NB4 (cell line): Measurements from ENCODE around the gene GPRC6A.

Source experiments
- CTCF ChIP-seq: IDR thresholded peaks from one replicate; pipeline ENCODE4 v1.5.1; 2012; ENCODE audit warnings: low read depth, low read length
- MAX ChIP-seq: IDR thresholded peaks from 2 replicates; pipeline ENCODE4 v1.6.1; 2011; ENCODE audit warnings: low read depth, low read length
- POLR2A ChIP-seq: IDR thresholded peaks from 2 replicates; pipeline ENCODE4 v1.6.1; 2011; ENCODE audit warnings: mild to moderate bottlenecking; ENCODE audit not compliant: insufficient read length; ENCODE audit errors: extremely low read depth

GRCh38 chr6:116876107-116876506 is 47.2 kb upstream of the GPRC6A start:
- TF ChIP-seq CTCF (no peak), POLR2A (no peak), MAX (no peak)
